HG03521 (cell line): ENCODE results near the gene ZNF816.
A peak's percentile ranks its signal among the peaks of the same experiment; 100 is the strongest.
"Not testable (repeated sequence)": the region's sequence is repeated elsewhere in the genome, so short reads cannot be mapped to it uniquely, and the experiment has no call there.

Experiments
- ATAC-seq: cut with Tn5 transposase; IDR thresholded peaks from one replicate; pipeline ENCODE4 v1.9.1; 2021; ENCODE audit warnings: mild to moderate bottlenecking, moderate library complexity; ENCODE audit not compliant: unreplicated experiment

The ZNF816 gene

GRCh38 chr19:52961981-52962380 lies 700 bp downstream of the ZNF816 start:
- no peak for ATAC-seq

- ATAC-seq: no peak
Observed at GRCh38 chr19:52959613-52960295, 2.9 kb downstream of the ZNF816 start.

DNA sequence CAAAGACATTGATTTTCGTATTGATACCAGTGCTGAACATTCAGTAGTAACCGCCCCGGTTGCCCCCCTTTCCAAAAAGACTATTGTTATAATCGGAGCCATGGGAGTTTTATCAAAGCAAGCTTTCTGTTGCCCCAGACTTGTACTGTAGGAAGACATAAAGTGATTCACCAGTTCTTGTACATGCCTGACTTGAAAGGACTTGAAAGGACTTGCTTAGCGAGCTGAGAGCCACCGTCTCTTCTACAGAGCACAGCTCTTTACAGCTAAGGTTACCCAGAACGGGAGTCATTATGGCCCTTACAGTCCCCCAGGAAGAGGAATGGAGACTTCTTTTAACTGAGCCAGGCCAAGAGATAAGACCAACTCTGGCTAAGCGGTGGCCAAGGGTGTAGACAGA lies 5.1 kb downstream of the ZNF816 start:
- ATAC-seq: no peak

DNA sequence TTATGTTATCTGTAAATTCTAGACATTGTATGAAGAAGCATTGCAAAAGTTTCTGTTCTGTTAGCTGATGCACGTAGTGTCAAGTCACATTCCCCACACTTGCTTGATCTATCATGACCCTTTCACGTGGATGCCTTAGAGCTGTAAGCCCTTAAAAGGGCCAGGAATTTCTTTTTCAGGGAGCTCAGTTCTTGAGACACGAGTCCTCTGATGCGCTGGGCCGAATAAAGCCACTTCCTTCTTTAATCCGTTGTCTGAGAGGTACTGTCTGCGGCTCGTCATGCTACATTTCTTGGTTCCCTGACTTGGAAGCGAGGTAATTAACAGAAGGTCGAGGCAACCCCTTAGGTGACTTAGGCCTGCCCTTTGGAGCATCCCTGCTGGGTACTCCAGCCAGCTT lies 5.8 kb downstream of the ZNF816 start:
- no peak for ATAC-seq

- ATAC-seq: no peak
Observed at GRCh38 chr19:52949422-52949821, 13.3 kb downstream of the ZNF816 start.

GRCh38 chr19:52948025-52948770 lies 14.5 kb downstream of the ZNF816 start:
- no peak for ATAC-seq

DNA sequence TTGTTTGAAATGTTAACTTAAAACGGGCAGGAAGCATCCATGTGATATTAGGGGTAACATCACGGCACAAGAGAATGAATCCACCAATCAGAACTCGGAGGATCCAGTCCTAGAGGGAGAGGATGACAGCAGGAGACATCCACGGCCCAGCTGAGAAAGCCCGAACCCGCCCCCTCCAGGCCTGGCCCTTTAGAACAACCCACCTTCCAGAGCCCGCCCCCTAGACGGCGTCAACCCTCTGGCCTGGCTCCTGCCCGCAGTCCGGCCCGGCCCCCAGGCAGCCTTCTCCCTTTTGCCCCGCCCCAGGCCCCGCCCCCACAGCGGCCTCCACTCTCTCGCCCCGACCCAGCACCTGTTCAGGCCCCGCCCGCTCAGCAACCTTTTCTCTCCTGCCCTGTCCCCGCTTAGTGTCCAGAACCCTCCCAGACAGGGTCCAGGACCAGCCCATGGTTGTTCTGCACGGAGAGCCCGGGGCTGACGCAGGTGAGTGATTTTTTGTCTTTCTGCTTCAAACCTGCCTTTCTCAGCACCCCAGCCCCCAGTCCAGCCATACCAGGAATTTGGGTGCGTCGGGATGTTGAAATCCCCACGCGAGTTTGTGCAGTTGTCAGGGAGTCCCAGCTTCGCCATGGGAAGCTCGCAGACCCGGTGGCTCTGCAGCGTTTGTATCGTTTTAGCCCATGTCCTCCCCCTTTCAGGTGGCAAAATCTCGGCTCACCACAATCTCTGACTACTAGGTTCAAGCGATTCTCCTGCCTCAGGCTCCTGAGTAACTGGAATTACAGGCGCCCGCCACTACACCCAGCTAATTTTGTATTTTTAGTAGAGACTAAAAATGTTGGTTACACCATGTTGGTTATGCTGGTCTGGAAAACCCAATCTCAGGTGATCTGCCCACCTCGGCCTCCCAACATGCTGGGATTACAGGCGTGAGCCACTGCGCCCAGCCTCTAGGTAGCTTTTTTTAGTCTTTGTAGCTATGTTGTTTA lies 16.1 kb downstream of the ZNF816 start:
- ATAC-seq: no peak

GRCh38 chr19:52945652-52946321 lies 16.9 kb downstream of the ZNF816 start:
- no peak for ATAC-seq

DNA sequence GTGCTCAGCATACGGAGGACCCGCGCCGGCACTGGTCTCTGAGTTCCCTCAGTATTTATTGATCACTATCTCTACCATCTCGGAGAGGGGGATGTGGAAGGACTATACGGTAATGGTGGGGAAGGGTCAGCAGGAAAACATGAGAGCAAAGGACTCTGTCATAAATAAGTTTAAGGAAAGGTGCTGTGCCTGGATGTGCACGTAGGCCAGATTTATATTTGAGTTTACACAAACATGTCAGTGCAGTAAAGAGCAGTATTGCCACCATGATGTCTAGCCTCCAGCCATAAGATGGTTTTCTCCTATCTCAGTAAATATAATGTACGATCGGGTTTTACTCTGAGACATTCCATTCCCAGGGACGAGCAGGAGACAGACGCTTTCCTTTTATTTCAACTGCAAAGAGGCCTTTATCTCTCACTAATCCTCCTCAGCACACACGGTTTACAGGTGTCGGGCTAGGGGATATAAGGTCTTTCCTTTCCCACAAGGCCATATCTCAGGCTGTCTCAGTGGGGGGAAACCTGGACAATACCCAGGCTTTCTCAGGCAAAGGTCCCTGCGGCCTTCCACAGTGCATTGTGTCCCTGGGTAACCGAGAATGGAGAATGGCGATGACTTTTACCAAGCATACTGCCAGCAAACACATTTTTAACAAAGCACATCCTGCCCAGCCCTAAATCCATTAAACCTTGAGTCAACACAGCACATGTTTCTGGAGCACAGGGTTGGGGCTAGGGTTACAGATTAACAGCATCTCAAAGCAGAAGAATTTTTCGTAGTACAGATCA lies 17.8 kb downstream of the ZNF816 start:
- ATAC-seq: not testable (repeated sequence)

DNA sequence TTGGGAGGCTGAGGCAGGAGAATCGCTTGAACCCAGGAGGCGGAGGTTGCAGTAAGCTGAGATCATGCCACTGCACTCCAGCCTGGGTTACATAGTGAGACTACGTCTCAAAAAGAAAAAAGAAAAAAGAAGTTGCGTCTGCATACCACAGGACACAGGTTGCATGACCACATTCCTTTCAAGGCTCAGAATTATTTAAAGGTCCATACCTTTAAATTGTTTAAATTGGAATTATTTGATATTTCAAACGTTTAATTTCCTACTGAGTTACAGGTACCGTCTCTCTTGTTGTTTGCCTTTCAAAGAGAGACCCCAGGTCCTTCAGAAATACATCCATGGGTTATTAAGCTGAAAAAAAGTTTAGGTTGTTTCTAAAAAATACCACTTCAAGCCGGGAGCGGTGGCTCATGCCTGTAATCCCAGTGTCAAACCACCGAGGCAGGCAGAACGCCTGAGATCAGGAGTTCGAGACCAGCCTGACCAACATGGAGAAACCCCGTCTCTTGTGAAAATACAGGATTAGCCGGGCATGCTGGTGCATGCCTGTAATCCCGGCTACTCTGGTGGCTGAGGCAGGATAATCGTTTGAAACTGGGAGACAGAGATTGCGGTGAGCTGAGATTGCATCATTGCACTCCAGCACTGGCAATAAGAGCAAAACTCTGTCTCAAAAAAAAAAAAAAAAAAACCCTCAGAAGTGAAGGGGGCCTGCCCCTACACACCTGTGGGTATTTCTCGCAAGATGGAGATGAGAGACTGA lies 18.6 kb downstream of the ZNF816 start:
- no peak for ATAC-seq

- no peak for ATAC-seq
Observed at GRCh38 chr19:52943134-52943883, 19.4 kb downstream of the ZNF816 start.

GRCh38 chr19:52942386-52943133 lies 20.1 kb downstream of the ZNF816 start:
- peak; percentile 98 for ATAC-seq

DNA sequence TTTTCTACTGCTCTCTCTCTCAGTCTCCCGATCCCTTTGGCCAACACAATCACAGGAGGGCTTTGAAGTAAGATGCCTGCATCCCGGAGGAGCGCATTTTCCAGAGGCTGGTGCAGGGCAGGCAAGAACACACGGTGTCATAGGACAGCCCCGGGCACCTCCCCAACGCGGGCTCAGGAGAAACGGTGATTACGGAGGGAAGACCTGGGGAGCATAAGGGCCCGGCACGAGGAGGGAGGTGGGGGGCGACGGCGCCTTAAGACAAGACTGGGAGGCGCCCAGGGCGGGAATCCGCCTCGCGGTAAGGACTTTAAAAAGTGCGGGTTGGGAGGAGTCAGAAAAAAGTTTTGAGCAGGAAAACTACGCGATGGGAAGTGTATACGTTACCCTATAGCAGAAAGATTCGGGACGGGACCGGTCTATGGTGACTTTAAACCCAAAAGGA lies 20.7 kb downstream of the ZNF816 start:
- peak; percentile 17 for ATAC-seq

- ATAC-seq: not testable (repeated sequence)
Observed at GRCh38 chr19:52941523-52941922, 21.2 kb downstream of the ZNF816 start.

DNA sequence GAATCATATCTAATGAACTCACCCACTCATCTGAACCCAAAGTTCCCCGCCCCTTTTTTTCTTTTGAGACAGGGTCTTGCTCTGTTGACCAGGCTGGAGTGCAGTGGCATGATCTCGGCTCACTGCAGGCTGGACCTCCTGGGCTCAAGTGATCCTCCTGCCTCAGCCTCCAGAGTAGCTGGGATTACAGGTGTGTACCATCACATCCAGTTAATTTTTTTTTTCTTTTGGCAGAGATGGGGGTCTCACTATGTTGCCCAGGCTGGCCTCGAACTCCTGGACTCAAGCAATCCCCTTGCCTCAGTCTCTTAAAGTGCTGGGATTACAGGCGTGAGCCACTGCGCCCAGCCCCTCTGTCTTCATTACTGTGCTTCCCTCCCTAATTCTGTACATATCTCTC lies 21.8 kb downstream of the ZNF816 start:
- not testable (repeated sequence) for ATAC-seq

DNA sequence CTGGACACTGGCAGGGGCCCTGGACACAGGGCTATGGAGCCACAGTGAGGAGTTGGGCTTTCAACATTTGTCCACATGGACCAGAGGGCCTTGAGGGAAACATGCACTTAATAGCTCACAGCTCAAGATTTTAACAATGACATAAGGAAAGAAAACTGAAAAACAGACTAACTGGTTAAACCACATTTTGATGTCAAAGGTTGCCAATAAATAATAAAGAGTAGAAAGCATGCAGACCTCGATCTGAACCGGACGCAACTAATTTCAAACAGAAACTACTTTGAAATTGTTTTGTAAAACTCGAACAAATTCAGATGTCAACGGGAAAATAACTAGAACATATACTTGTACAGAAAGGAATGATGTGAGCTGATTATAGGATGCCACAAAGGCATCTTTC lies 23.9 kb downstream of the ZNF816 start:
- ATAC-seq: no peak

GRCh38 chr19:52936954-52937325 lies 25.7 kb downstream of the ZNF816 start:
- no peak for ATAC-seq
